ENCODE data around the gene DDX10.
"Not testable (repeated sequence)": the region's sequence is repeated elsewhere in the genome, so short reads cannot be mapped to it uniquely, and the experiment has no call there.

The DDX10 gene

GRCh38 chr11:108715239-108715638 lies 50.4 kb downstream of the DDX10 start:
- no peak for DNase-seq (ENCODE audit: low read depth in 2 of 2)

DNA sequence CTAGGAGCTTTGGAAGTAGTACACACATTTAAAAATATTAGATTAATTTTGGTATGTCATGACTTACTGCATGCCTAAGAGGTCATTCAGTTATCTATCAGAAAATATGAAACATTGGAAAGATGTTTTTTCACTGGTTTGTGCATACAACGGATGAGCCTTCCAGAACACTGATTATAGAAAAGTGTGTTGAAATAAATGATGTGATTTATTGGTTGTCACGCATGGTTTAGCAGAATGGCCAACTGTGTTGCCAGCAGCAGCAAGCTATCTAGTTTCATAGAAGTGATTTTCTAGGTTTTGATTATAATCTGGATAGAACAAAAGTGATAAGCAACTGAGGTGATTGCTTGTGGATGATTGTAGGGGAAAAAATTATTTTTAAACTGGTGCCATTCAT lies 53.6 kb downstream of the DDX10 start:
- DNase-seq (ENCODE audit: low read depth in 2 of 2): no peak

DNA sequence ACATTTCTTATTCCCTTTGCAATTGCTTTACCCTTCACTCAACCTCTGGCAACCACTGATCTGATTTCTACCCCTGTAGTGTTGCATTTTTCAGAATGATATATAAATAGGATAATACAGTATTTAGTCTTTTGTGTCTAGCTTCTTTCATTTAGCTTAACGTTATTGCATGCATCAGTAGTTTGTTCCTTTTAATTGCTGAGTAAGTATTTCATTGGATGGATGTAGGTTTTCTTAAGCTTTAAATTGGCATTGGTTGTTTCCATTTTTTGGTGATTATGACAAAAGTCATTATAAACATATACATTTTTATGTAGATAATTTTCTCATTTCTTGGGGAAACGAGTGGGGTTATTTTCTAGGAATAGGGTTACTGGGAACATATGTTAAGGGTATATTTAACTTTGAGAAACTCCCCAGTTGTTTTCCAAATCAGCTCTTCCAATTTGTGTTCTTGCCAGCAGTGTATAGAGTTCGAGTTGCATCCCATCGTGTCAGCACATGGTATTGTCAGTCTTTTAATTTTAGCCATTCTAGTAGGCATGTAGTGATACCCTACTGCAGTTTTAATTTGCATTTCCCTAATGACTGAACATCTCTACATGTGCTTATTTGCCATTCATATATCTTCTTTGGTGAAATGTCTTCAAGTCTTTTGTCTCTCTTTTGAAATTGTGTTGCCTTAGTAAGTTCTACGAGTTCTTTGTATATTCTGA lies 60.3 kb downstream of the DDX10 start:
- DNase-seq (ENCODE audit: low read depth in 2 of 2): no peak

DNA sequence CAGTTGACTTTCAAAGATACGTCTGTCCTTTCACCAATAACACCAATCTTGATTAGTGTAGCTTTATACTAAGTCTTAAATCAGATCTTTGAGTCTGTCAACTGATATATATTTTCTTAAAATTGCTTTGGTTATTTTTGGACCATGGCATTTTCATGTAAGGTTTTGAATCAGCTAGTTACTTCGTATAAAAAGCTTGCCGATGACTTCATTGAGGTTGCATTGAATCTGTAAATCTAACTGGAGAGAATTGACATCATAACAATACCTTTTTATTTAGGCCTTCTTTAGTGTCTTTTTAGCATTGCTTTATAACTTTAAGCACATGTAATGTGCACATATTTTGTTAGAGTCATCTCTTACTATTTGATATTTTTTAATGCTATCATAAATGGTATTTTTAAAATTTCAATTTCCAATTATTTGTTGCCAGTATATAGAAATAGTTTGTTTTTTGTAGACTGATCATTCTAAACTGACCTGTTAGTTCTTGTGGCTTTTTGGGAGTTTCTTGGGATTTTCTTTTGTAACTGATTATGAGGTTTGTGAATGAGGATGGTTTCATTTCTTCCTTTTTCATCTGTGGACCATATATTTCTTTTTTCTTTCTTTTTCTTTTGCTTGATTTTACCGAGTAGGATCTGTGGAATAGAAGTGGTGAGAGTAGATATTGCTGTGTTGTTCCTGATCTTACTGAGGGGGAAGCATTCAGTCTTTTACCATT lies 61.4 kb downstream of the DDX10 start:
- DNase-seq (ENCODE audit: low read depth in 2 of 2): no peak

GRCh38 chr11:108727665-108728064 lies 62.8 kb downstream of the DDX10 start:
- DNase-seq (ENCODE audit: low read depth in 2 of 2): no peak

GRCh38 chr11:108729227-108729871 lies 64.5 kb downstream of the DDX10 start:
- DNase-seq (ENCODE audit: low read depth in 2 of 2): no peak

DNA sequence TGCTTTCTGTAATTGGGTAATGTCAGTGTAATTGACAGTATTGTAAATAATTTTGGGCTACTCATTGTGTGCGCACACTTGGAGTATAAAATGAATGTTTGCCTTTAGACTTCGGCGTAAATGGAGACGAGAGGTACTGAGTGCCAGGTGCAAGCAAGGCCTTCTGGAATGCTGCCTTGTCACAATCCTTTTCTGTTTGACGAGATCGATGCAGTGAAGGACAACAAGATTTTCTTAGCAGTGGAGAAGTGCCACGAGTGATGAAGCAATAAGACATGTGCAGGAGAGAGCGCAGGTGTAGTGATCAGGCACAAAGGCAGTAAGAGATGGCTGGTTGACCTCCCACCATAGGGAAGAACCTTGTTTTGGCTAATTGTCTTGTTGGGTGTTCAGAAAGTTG lies 67.5 kb downstream of the DDX10 start:
- no peak for DNase-seq (ENCODE audit: low read depth in 2 of 2)

DNA sequence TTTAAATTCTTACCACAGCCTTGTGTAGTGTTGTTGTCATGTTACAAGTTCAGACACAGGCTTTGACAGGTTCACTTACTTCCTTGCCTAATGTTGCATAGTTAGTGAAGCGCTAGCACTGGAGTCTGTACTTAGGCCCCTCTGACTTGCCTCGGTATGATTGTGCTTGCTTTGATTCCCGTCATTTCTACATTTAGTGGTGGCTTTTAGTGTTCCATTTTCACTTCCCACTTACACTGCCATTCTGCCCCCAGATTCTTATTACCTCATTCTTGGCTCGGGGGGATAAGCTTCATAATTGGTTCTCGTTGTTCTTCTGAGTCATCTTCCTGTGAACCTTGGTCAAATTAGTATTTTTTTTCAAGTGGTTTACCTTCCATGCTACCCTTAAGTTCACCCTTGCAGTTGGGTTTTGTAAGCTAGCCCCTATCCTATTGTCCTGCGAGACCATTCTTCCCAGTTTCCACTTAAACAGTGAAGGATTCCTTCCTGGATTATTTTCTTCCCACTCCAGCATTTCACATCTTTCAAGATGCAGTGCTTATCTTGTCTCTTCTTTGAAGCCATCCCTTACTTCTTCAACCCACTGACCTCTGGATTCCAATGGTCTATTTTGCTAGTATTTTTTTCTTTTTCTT lies 68.7 kb downstream of the DDX10 start:
- DNase-seq (ENCODE audit: low read depth in 2 of 2): no peak

- DNase-seq (ENCODE audit: low read depth in 2 of 2): no peak
Measured at GRCh38 chr11:108734283-108734682, 69.4 kb downstream of the DDX10 start.

- DNase-seq (ENCODE audit: low read depth in 2 of 2): no peak
Measured at GRCh38 chr11:108734956-108735559, 70.2 kb downstream of the DDX10 start.

- DNase-seq (ENCODE audit: low read depth in 2 of 2): not testable (repeated sequence)
Measured at GRCh38 chr11:108740132-108740531, 75.3 kb downstream of the DDX10 start.

DNA sequence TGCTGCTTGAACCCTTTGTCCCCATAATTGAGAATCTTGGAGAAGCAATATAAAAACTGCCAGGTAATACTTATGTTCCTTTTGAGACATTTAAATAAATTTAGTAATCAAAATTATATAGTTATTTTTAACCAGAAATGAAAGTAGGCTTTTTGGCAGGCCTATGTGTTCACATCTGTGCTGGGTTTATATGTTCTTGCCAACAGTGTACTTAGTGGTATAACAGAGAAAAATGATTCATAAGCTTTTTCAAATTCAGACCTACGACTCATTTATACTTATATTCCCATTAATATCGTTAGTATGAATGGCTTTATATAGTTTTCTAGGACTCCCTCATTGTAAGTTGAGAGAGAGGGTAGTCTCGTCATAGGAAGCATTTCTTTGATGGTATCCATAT lies 79.0 kb downstream of the DDX10 start:
- no peak for DNase-seq (ENCODE audit: low read depth in 2 of 2)

DNA sequence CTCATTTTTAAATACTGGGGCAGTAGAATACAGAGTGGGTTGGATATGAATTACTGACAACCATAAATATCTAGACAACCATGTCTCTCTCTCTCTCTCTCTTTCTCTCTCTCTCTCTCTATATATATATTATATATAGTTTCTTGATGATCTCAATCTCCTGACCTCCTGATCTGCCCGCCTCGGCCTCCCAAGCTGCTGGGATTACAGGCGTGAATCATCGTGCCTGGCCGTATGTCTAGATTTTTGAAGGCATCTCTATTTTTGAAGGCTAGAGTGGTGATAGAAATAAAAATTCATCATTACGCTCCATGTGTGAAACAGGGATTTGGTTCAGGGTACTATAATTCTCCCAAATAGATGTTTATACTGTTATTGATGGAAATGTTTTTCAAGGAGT lies 84.1 kb downstream of the DDX10 start:
- DNase-seq (ENCODE audit: low read depth in 2 of 2): no peak

DNA sequence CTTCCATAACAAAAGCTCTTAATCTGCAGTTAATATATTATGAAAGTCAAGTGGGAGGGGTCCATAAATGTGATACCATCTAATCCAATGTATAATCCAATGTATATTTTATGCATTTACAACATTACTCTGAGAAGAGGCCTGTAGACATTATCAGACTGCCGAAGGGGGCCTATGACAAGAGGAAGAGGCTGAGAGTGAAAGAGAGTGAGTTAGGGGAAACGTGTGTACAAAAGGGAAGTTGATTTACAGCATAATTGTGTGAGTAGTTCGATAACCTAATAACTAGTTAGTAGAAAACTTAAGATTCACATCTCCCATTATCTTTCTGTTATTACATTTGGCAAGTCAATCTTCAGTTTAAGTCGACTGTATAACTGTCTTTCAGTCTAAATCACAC lies 86.6 kb downstream of the DDX10 start:
- no peak for DNase-seq (ENCODE audit: low read depth in 2 of 2)

DNA sequence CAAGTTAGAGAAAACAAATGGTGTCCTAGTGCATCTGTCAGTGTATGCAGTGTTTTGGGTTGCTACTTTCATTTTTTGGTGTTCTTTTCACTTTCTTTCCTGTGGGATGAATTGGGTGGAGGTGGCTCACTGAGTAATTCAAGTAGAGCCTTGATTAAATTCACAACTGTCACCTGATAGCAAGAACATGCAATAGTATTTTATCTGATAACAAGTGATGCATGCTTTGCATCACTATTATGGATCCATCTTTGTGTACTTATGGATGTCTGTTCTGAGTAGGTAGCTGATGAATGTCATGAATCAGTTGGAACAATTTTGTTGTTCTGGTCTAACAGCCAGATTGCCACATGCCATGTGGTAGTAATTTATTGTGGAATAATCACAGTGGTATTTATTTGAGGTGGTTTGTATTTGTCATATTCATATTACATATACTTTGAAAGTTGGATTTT lies 87.5 kb downstream of the DDX10 start:
- no peak for DNase-seq (ENCODE audit: low read depth in 2 of 2)

GRCh38 chr11:108754901-108755625 lies 90.2 kb downstream of the DDX10 start:
- DNase-seq (ENCODE audit: low read depth in 2 of 2): no peak

DNA sequence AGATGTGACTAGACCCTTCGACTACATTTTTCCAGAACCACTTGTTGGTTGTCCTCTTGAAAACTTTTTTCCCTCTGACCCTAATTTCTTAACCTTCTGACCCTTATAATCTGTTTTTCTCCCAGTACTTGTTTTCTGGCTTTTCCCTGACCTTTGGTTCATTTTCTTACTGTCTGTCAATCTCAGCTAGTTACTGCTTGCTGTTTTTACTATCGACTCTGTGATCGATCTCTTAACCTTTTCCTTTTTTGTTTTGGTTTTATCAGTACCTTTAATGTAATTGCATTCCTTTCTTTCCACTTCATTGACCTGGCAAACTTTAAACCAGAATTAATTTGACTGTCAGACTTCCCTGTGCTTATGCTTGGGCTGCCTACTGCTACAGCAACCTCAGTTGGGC lies 92.8 kb downstream of the DDX10 start:
- no peak for DNase-seq (ENCODE audit: low read depth in 2 of 2)

GRCh38 chr11:108758458-108758857 lies 93.6 kb downstream of the DDX10 start:
- DNase-seq (ENCODE audit: low read depth in 2 of 2): no peak

DNA sequence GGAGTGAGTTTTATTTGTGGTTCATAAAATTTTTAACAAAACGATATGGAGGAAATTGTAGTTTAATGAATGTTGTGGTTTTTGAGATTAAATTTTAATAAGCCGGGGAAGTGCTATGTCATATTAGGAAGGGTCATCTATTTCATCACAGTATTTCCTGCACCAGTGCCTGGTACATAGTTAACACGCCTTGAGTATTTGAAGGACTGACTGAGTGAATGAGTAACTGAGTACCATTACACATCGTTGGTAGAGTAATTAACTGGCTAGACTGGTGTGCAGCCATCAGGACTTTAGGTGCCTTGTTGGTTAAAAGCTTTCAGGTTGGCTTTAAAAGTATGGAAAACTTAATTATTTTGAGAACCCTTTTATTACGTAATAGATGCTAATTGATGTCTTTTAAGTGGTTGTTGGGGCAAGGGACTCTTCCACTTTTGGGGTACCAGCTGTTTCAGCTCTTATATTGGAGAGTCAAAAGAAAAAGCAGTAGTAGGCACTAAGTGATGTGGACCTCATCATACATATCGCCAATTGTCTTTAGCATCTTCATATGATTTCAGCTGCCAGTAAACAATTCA lies 101.8 kb downstream of the DDX10 start:
- no peak for DNase-seq (ENCODE audit: low read depth in 2 of 2)

DNA sequence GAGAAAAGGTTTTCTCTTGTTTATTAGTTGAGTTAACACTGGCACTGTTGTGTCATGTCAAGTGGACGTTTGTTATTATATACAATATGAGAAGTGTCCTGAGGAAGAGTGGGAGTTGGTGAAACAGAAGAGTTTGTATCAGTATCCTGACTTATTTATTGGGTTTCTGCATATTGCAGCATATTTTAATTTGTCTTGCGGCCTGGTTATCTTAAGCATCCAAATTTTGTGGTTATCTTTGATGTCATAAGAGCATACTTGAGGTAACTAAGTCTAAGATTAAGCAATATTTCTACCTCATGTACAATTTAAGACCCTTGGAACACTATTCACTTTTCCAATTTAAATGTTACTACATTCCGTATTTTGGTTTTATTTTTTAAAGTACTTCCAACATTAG lies 103.5 kb downstream of the DDX10 start:
- DNase-seq (ENCODE audit: low read depth in 2 of 2): no peak

DNA sequence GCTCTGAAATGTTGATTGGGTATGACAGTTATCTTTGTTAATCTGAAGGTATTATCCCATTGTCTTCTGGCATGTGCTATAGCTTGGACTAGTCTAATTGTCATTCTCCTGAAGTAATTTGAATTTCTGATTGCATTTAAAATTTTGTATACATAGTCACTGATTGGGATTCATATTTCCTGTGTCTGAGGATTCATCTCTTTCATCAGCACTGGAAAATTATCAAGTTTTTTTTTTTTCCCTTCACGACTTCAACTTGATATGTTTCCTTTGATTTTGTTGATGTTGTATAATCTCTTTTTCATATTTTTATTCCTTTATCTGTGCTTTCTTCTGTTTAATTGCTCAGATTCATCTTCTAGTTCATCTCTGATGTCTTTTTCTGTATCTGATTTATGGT lies 104.1 kb downstream of the DDX10 start:
- DNase-seq (ENCODE audit: low read depth in 2 of 2): no peak

All from stimulated activated CD8-positive, alpha-beta memory T cell treated with anti-CD3 and anti-CD28 coated beads, Interleukin-15, amount 100 ng/mL, for 4 hours (primary cell).